KOPT-K1 (cell line): ENCODE data around the gene PER3.

Experiments
- H3K27ac ChIP-seq: fragments of 200-600 bp; sonication (generic); 2 replicates; pipeline ENCODE4 v1.5.1; 2016; ENCODE audit warnings: antibody characterized with exemption, mild to moderate bottlenecking, low read depth, low read length; ENCODE audit not compliant: poor library complexity, severe bottlenecking
- H3K36me3 ChIP-seq: fragments of 200-600 bp; sonication (generic); 2 replicates; pipeline ENCODE4 v1.5.1; 2017; ENCODE audit warnings: antibody characterized with exemption, mild to moderate bottlenecking, low read length, moderate library complexity; ENCODE audit not compliant: insufficient read depth
- H3K9me3 ChIP-seq: fragments of 200-600 bp; sonication (generic); 2 replicates; pipeline ENCODE4 v1.5.1; 2017; ENCODE audit warnings: antibody characterized with exemption, low read length, mild to moderate bottlenecking; ENCODE audit not compliant: insufficient read depth, poor library complexity, severe bottlenecking

Gene PER3

DNA sequence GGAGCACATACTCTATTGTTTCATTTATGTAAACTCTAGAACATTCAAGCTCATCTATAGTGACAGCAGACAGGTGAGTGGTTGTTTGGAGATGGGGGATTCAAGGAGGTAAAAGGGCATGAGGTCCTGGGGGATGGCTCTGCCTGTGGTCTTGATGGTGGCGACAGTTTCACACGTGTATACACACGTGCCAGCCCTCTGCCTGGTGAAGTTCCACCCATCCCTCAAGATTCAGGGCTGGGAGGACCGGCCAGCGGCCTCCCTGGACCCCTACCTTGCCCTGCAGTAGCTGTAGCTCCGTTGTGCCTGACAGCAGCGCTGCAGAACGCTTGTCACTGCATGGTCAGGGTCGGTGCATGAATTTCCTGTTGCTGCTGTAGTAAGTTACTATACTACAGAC, 107.7 kb downstream of the PER3 start:
- Histone ChIP-seq H3K9me3 (no peaks in the 10 kb centered on the region), H3K27ac (no peak overlapping the region), H3K36me3 (no peaks in the 10 kb centered on the region)

- Histone ChIP-seq H3K36me3 (no peaks in the 10 kb centered on the region), H3K9me3 (no peaks in the 10 kb centered on the region), H3K27ac (no peak overlapping the region)
Measured at GRCh38 chr1:7893529-7894180, 109.6 kb downstream of the PER3 start.
